HFFc6 (cell line): Measurements from ENCODE around the gene CRB2. TPM values are rescaled to one million over a fixed set of nuclear protein-coding genes. Genes with fewer than 3 reads are reported as not detected.

Experiments used
- DNase-seq: peaks from one replicate; pipeline ENCODE4 v3.0.0-alpha.2; 2018
- H3K27ac Mint-ChIP-seq: 2 replicates; pipeline ENCODE4 v1.8.0; 2020; ENCODE audit warnings: mild to moderate bottlenecking, mixed read lengths
- H3K27me3 Mint-ChIP-seq: 2 replicates; pipeline ENCODE4 v1.8.0; 2021; ENCODE audit warnings: mild to moderate bottlenecking, moderate library complexity, mixed read lengths; ENCODE audit not compliant: insufficient read depth
- H3K36me3 Mint-ChIP-seq: 2 replicates; pipeline ENCODE4 v1.8.0; 2021; ENCODE audit warnings: low read depth, mixed read lengths
- H3K4me1 Mint-ChIP-seq: 2 replicates; pipeline ENCODE4 v1.8.0; 2020; ENCODE audit warnings: low read depth, mixed read lengths
- H3K4me3 Mint-ChIP-seq: 2 replicates; pipeline ENCODE4 v1.8.0; 2020; ENCODE audit warnings: mild to moderate bottlenecking, moderate library complexity, mixed read lengths
- H3K9me3 Mint-ChIP-seq: 2 replicates; pipeline ENCODE4 v1.8.0; 2020; ENCODE audit warnings: mild to moderate bottlenecking, mixed read lengths
- total RNA-seq, 6 experiments: library from RNA; stranded (reverse); fragmentation: NEBNext Ultra II Directional; extraction: Animal tissue kit (Norgen Biotek cat#: 25700); gene quantifications; 2 replicates in 1 of 6; 3 replicates in 5 of 6; pipeline ENCODE4 v1.2.3, GENCODE V29; 2021
- TF ChIP-seq, protein P1 (sequence below): fragments of 200-600 bp; sonication (generic); IDR thresholded peaks from 2 replicates; pipeline ENCODE4 v1.5.0; 2021; ENCODE audit warnings: antibody characterized with exemption, mild to moderate bottlenecking

The CRB2 gene
- total RNA-seq, 6 experiments from 2014 or later, result not detected

DNA sequence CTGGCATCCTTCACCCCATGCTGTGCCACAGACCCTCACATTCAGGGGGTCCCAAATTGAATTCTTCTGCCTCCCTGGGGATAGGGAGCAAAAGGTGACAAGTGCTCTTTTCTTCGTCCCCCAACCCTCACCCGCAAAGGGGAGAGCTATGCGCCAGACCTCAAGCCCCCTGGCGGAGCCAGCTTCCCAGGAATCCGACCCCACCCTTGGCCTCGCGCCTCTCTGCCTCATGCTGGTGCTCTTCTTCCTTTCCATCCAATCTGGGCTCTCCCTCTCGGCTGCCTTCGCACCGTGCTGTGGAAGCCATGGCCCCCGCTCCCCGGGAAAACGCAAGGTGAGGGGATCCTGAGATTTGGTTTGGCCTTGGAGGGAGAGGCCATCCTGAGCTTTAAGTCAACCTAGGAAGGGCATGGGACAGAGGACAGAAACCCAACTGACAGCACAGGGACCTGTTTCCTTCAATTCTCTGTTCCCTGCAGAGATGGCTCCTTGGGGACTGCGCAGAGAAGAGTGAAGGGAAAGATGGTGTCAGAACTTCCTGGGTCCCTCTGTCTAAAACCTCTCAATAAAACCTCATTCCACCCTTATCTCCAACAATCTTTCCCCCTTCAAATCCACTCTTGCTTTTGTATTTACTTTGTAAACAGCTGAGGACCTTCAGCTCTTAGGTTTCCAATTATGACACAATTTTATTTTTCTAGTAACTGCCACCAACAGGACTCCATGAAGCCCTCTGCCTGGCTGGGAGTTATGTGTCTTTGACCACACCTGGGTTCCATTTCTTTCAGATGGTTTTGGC is 36.3 kb upstream of the CRB2 start:
- Mint-ChIP-seq H3K27ac (no peak overlapping the region), H3K27me3 (peaks cover 44% of the 10 kb centered on the region), H3K36me3 (no peaks in the 10 kb centered on the region), H3K4me1 (no peaks in the 10 kb centered on the region; the same call in 1 of the 2 replicates), H3K9me3 (no peaks in the 10 kb centered on the region), H3K4me3 (no peak overlapping the region)
- TF ChIP-seq, protein P1, sequence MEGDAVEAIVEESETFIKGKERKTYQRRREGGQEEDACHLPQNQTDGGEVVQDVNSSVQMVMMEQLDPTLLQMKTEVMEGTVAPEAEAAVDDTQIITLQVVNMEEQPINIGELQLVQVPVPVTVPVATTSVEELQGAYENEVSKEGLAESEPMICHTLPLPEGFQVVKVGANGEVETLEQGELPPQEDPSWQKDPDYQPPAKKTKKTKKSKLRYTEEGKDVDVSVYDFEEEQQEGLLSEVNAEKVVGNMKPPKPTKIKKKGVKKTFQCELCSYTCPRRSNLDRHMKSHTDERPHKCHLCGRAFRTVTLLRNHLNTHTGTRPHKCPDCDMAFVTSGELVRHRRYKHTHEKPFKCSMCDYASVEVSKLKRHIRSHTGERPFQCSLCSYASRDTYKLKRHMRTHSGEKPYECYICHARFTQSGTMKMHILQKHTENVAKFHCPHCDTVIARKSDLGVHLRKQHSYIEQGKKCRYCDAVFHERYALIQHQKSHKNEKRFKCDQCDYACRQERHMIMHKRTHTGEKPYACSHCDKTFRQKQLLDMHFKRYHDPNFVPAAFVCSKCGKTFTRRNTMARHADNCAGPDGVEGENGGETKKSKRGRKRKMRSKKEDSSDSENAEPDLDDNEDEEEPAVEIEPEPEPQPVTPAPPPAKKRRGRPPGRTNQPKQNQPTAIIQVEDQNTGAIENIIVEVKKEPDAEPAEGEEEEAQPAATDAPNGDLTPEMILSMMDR, result no peak
- no peak for DNase-seq

DNA sequence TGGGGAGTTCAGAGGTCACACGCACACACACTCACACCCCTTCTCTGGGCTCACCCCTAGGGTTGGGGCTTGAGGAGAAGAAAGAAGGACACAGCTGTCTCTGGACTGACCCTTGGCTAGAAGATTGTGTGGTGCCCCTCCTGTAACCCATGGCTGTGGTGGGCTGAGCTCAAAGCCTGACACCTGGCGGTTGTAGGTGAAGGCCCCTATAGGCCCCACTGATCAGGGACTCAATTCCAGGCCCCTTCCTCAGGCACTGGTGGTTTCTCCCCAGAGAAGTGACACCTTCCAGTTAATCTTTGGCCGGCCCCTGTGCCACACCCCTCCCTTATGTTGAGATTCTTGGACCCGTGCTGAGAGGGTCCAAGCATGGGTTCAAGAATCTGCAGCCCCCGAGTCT is 35.2 kb upstream of the CRB2 start:
- DNase-seq, result no peak
- TF ChIP-seq, protein P1, result no peak
- H3K4me1 Mint-ChIP-seq, result no peaks in the 10 kb centered on the region; the same call in 1 of the 2 replicates
- no peak overlapping the region for H3K27ac Mint-ChIP-seq
- no peak overlapping the region for H3K4me3 Mint-ChIP-seq
- no peaks in the 10 kb centered on the region for H3K9me3 Mint-ChIP-seq
- no peaks in the 10 kb centered on the region for H3K36me3 Mint-ChIP-seq
- peaks cover 50% of the 10 kb centered on the region for H3K27me3 Mint-ChIP-seq

GRCh38 chr9:123321616-123322272 is 34.3 kb upstream of the CRB2 start:
- H3K36me3 Mint-ChIP-seq, result no peaks in the 10 kb centered on the region
- H3K9me3 Mint-ChIP-seq, result no peaks in the 10 kb centered on the region
- H3K27ac Mint-ChIP-seq, result no peak overlapping the region
- DNase-seq, result no peak
- no peak overlapping the region for H3K4me3 Mint-ChIP-seq
- TF ChIP-seq, protein P1, result no peak
- peaks cover 51% of the 10 kb centered on the region for H3K27me3 Mint-ChIP-seq
- no peaks in the 10 kb centered on the region; the same call in 1 of the 2 replicates for H3K4me1 Mint-ChIP-seq

GRCh38 chr9:123322273-123323195 is 33.5 kb upstream of the CRB2 start:
- H3K27ac Mint-ChIP-seq, result no peak overlapping the region
- H3K9me3 Mint-ChIP-seq, result no peaks in the 10 kb centered on the region
- H3K36me3 Mint-ChIP-seq, result no peaks in the 10 kb centered on the region
- peaks cover 49% of the 10 kb centered on the region for H3K27me3 Mint-ChIP-seq
- no peak overlapping the region for H3K4me3 Mint-ChIP-seq
- TF ChIP-seq, protein P1, result no peak
- H3K4me1 Mint-ChIP-seq, result no peaks in the 10 kb centered on the region; the same call in 1 of the 2 replicates
- DNase-seq, result no peak
